ENCODE measurements around the gene KLHL33.

The KLHL33 gene

DNA sequence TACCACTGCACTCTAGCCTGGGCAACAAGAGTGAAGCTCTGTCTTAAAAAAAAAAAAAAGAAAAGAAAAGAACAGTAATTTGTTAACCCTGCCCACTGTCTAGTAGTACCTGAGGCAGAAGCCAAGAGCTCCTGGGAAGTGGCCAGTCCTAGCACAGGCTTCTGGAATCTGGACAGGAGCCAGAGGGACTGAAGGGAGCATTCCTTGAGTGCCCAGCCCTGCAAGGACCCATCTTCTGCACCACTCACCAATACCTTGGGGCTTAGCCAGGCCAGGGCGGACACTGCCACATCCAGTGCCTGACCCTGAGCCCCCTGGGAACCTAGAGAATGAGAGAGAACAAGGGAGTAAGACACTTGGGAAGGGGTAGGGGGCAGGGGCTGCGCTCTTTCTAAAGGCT is 58.8 kb downstream of the KLHL33 start:
- no peak overlapping the region for H3K4me3 ChIP-seq (replicated peaks in 1 of 2; ENCODE audit: low read depth in 2 of 2, low read length in 2 of 2)
- DNase-seq (ENCODE audit: low read depth in 2 of 2) = peak in 1 of 2 donors; percentile 8
- TF ChIP-seq CTCF (IDR thresholded peaks at IDR 0.05; ENCODE audit: low read depth, low read length) = no peak

GRCh38 chr14:20376071-20376588 is 59.8 kb downstream of the KLHL33 start:
- no peak for TF ChIP-seq CTCF (IDR thresholded peaks at IDR 0.05; ENCODE audit: low read depth, low read length)
- H3K4me3 ChIP-seq (replicated peaks in 1 of 2; ENCODE audit: low read depth in 2 of 2, low read length in 2 of 2) = no peak overlapping the region
- DNase-seq (ENCODE audit: low read depth in 2 of 2) = no peak
